GM21576 (cell line): ENCODE results near the gene CNIH3.
A peak's percentile ranks its signal among the peaks of the same experiment; 100 is the strongest.

Experiments
- ATAC-seq: cut with Tn5 transposase; IDR thresholded peaks from one replicate; pipeline ENCODE4 v1.9.1; 2021; ENCODE audit warnings: mild to moderate bottlenecking, moderate library complexity; ENCODE audit not compliant: unreplicated experiment

The CNIH3 gene

GRCh38 chr1:224613486-224613885 lies 2.6 kb upstream of the CNIH3 start:
- ATAC-seq: no peak

- no peak for ATAC-seq
Observed at GRCh38 chr1:224616756-224617409, 766 bp downstream of the CNIH3 start.

GRCh38 chr1:224617410-224618355 lies 1.6 kb downstream of the CNIH3 start:
- no peak for ATAC-seq

- ATAC-seq: no peak
Observed at GRCh38 chr1:224619209-224619608, 3.1 kb downstream of the CNIH3 start.

- no peak for ATAC-seq
Observed at GRCh38 chr1:224620105-224620504, 4.0 kb downstream of the CNIH3 start.

GRCh38 chr1:224621813-224622682 lies 5.9 kb downstream of the CNIH3 start:
- no peak for ATAC-seq

- no peak for ATAC-seq
Observed at GRCh38 chr1:224622831-224623230, 6.7 kb downstream of the CNIH3 start.

GRCh38 chr1:224623310-224623714 lies 7.2 kb downstream of the CNIH3 start:
- ATAC-seq: no peak

- peak; percentile 90 for ATAC-seq
Observed at GRCh38 chr1:224623743-224624333, 7.7 kb downstream of the CNIH3 start.

- ATAC-seq: no peak
Observed at GRCh38 chr1:224624432-224624831, 8.3 kb downstream of the CNIH3 start.

GRCh38 chr1:224626042-224626441 lies 9.9 kb downstream of the CNIH3 start:
- no peak for ATAC-seq

- ATAC-seq: no peak
Observed at GRCh38 chr1:224629965-224630364, 13.8 kb downstream of the CNIH3 start.

- ATAC-seq: no peak
Observed at GRCh38 chr1:224631462-224632115, 15.5 kb downstream of the CNIH3 start.

GRCh38 chr1:224632381-224632871 lies 16.3 kb downstream of the CNIH3 start:
- ATAC-seq: no peak

- no peak for ATAC-seq
Observed at GRCh38 chr1:224632921-224633321, 16.8 kb downstream of the CNIH3 start.

GRCh38 chr1:224635356-224635755 lies 19.2 kb downstream of the CNIH3 start:
- ATAC-seq: no peak

GRCh38 chr1:224637515-224637914 lies 21.4 kb downstream of the CNIH3 start:
- ATAC-seq: no peak

GRCh38 chr1:224637936-224638335 lies 21.8 kb downstream of the CNIH3 start:
- no peak for ATAC-seq

- ATAC-seq: no peak
Observed at GRCh38 chr1:224639426-224639975, 23.4 kb downstream of the CNIH3 start.

- no peak for ATAC-seq
Observed at GRCh38 chr1:224640018-224640417, 23.9 kb downstream of the CNIH3 start.
